Endothelial cell of umbilical vein (primary cell): ENCODE measurements around the gene OR13J1. TPM values are rescaled to one million over a fixed set of nuclear protein-coding genes. Genes with fewer than 3 reads are reported as not detected.
A peak's percentile ranks its signal among the peaks of the same experiment; 100 is the strongest.

Experiments used
- BruUV-seq: library from RNA; stranded (reverse); fragments of 400-500 nt; replicated peaks from 2 replicates; lab custom pipeline; 2021; lab: Mats Ljungman, UMichigan
- CTCF ChIA-PET: fragments of 300-600, 350-600 bp; sonication (Branson Sonifier 250); formaldehyde crosslinking; loops from one replicate; lab custom pipeline; 2021; ENCODE audit warnings: antibody characterized with exemption, inconsistent platforms; lab: Charles Lee
- POLR2A ChIA-PET: fragments of 300-600, 350-600 bp; sonication (Branson Sonifier 250); formaldehyde crosslinking; loops from one replicate; lab custom pipeline; 2021; ENCODE audit warnings: antibody characterized with exemption, inconsistent platforms; lab: Charles Lee
- DNase-seq: peaks from one replicate; pipeline ENCODE4 v3.0.0-alpha.2; 2011; ENCODE audit warnings: low read depth, low spot score
- FAIRE-seq: peaks from 2 replicates; lab custom pipeline; 2011; peaks lifted over from hg19 to GRCh38; lab: Jason Lieb, UNC
- H2AFZ ChIP-seq: 2 replicates; pipeline ENCODE4 v1.6.0; 2012; ENCODE audit warnings: low read depth, low read length, control low read depth, inconsistent platforms
- H3K27ac ChIP-seq: 2 replicates; pipeline ENCODE4 v1.5.1; 2011; ENCODE audit warnings: low read depth, mild to moderate bottlenecking, control low read depth, low read length, moderate library complexity; ENCODE audit not compliant: insufficient read depth
- H3K27me3 ChIP-seq, 2 experiments: 2 replicates each; pipeline versions ENCODE4 v1.6.0 to v1.6.1; 2011; ENCODE audit warnings: low read length in 2 of 2, mixed read lengths in 1 of 2; ENCODE audit not compliant: control insufficient read depth in 2 of 2, insufficient read depth in 2 of 2
- H3K36me3 ChIP-seq, 2 experiments: 2 replicates in 1 of 2; 3 replicates in 1 of 2; pipeline ENCODE4 v1.5.1; 2011; ENCODE audit warnings: low read length in 2 of 2, mild to moderate bottlenecking in 1 of 2, moderate library complexity in 1 of 2; ENCODE audit not compliant: control insufficient read depth in 2 of 2, insufficient read depth in 2 of 2; ENCODE audit errors: extremely low read depth in 1 of 2
- H3K4me1 ChIP-seq: 3 replicates; pipeline ENCODE4 v1.5.1; 2011; ENCODE audit warnings: mild to moderate bottlenecking, low read length; ENCODE audit not compliant: control insufficient read depth, insufficient read depth; ENCODE audit errors: extremely low read depth
- H3K4me2 ChIP-seq: 2 replicates; pipeline ENCODE4 v1.6.1; 2011; ENCODE audit warnings: low read length, control low read depth, mixed read lengths; ENCODE audit not compliant: insufficient read depth
- H3K4me3 ChIP-seq, 3 experiments: fragments of 200-600 bp in 1 of 3; sonication (generic), shearing (Covaris generic) in 1 of 3; replicated peaks in 1 of 3; 2 replicates each; pipeline ENCODE4 v1.5.1; 2011 to 2016; ENCODE audit warnings: control low read depth in 3 of 3, low read length in 3 of 3, mild to moderate bottlenecking in 2 of 3, inconsistent platforms in 1 of 3, low read depth in 1 of 3, moderate library complexity in 1 of 3; ENCODE audit not compliant: insufficient read depth in 1 of 3
- H3K79me2 ChIP-seq: 2 replicates; pipeline ENCODE4 v1.6.0; 2012; ENCODE audit warnings: low read length, inconsistent platforms; ENCODE audit not compliant: control insufficient read depth, insufficient read depth
- H3K9ac ChIP-seq: replicated peaks from 2 replicates; pipeline ENCODE3; 2011; ENCODE audit warnings: low read length, control low read depth; ENCODE audit not compliant: insufficient read depth; ENCODE audit errors: extremely low read depth
- H3K9me1 ChIP-seq: replicated peaks from 3 replicates; pipeline ENCODE4 v1.6.0; 2011; ENCODE audit warnings: mild to moderate bottlenecking, low read length; ENCODE audit not compliant: control insufficient read depth, insufficient read depth; ENCODE audit errors: extremely low read depth
- H3K9me3 ChIP-seq: replicated peaks from 2 replicates; pipeline ENCODE4 v1.5.1; 2012; ENCODE audit warnings: low read length, inconsistent platforms; ENCODE audit not compliant: control insufficient read depth, insufficient read depth
- H4K20me1 ChIP-seq: replicated peaks from 2 replicates; pipeline ENCODE3; 2011; ENCODE audit warnings: mild to moderate bottlenecking, low read length; ENCODE audit not compliant: control insufficient read depth, insufficient read depth; ENCODE audit errors: extremely low read depth
- EZH2 ChIP-seq: IDR thresholded peaks from 2 replicates; pipeline ENCODE4 v1.6.1; 2012; ENCODE audit warnings: borderline replicate concordance, low read depth, mild to moderate bottlenecking, moderate library complexity, low read length, inconsistent platforms; ENCODE audit not compliant: severe bottlenecking
- FOS ChIP-seq: IDR thresholded peaks from 2 replicates; pipeline ENCODE4 v1.6.1; 2011; ENCODE audit warnings: mild to moderate bottlenecking, low read length, moderate library complexity, borderline replicate concordance; ENCODE audit not compliant: insufficient read depth
- GATA2 ChIP-seq: IDR thresholded peaks from 2 replicates; pipeline ENCODE4 v1.7.0; 2011; ENCODE audit warnings: low read depth, mild to moderate bottlenecking, moderate library complexity, mixed read lengths, low read length; ENCODE audit not compliant: insufficient read length, insufficient read depth
- JUN ChIP-seq: IDR thresholded peaks from 2 replicates; pipeline ENCODE4 v1.6.1; 2011; ENCODE audit warnings: borderline replicate concordance, low read depth; ENCODE audit not compliant: insufficient read length, insufficient read depth
- MYC ChIP-seq: IDR thresholded peaks from one replicate; pipeline ENCODE4 v1.6.1; 2011; ENCODE audit warnings: mild to moderate bottlenecking, low read depth, low read length
- dilution Hi-C: fragments of 300-500 bp; cut with MboI; formaldehyde crosslinking; loops from one replicate; pipeline ENCODE4 v1.15.0; 2019; ENCODE audit warnings: low sequenced_read_pairs; ENCODE audit not compliant: extremely low pct_ligation_motif_present
- intact Hi-C: fragments of 100-400 bp; cut with micrococcal nuclease; formaldehyde crosslinking; loops from one replicate; pipeline ENCODE4 v1.10.0; 2022
- polyA plus RNA-seq, 4 experiments: library from polyadenylated mRNA; depleted of rRNA in 3 of 4; stranded (reverse) in 3 of 4; unstranded in 1 of 4; fragments of >200 nt; gene quantifications; 2 replicates each; pipeline versions ENCODE4 v1.2.1 to v1.2.3, GENCODE V29; 2011 to 2012; ENCODE audit warnings: missing spikeins in 1 of 4
- total RNA-seq: library from RNA; stranded (reverse); gene quantifications from 2 replicates; pipeline ENCODE4 v1.2.3, GENCODE V29; 2021
- TF ChIP-seq, protein P1 (sequence below): IDR thresholded peaks from 2 replicates; pipeline ENCODE4 v1.6.1; 2011; ENCODE audit not compliant: insufficient read depth, insufficient read length
- TF ChIP-seq, protein P2 (sequence below), 2 donors: IDR thresholded peaks; 1 replicate in 1 of 2; 2 replicates in 1 of 2; pipeline ENCODE4 v1.5.1; 2011; ENCODE audit warnings: low read length in 2 of 2, mild to moderate bottlenecking in 2 of 2, moderate library complexity in 2 of 2, control low read depth in 1 of 2, inconsistent platforms in 1 of 2, low read depth in 1 of 2; ENCODE audit not compliant: insufficient read depth in 1 of 2; ENCODE audit errors: extremely low read depth in 1 of 2

Gene OR13J1
- total and polyA plus RNA-seq, 2 donors (not counting 3 experiments of a cell fraction or from before 2014, with no cell fraction given), result not detected

DNA sequence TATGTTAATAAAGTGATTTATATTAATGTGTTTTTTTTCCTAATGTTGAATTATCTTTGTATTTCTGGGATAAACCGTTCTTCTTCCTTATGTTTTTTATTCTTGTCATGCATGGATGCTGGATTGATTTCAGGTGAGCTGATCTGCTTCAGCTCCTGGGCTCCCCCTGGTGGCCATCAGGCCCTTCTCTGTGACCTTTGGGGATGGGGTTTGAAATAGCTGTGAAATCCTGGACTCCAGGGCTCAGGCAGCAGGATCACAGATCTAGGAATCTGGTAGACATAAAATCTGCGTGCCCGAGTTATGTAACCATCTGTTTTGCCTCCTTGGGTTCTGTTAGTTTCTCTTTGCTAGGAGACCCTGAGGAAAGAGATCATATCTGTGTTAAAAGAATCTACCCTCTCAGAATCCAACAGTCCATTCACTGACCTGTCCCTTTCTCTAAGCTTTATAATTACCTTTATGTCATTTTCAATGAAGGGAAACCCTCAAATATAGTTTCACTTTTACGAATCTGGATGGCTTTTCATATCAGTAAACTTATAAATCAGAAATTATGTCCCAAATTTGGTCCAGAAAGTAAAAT, 12.2 kb upstream of the OR13J1 start:
- CTCF ChIA-PET, result interaction anchor here (0.6 to 3.0 kb wide), 76 partner anchors 9 to 433 kb away, joined by 3 to 212 read pairs (median 5); partner anchors contain the start of genes CREB3, FAM221B, GBA2 and HINT2

DNA sequence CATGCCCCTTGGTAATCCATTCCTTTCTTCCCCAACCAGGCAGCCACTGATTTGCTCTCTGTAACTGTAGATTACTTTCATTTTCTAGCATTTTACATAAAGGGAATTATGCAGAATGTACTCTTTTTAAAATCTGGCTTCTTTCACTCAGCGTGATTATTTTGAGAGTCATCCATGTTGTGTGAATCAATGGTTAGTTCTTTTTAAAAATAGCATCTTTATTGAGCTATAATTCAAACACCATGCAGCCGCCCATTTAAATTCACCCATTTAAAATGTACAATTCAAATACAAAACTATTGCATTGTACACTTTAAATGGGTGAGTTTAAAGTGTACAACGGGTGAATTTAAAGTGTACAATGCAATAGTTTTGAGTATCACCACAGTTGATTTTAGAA, 2.3 kb upstream of the OR13J1 start:
- no peaks in the 10 kb centered on the region for H3K4me1 ChIP-seq
- H3K4me2 ChIP-seq, result no peak overlapping the region
- no peak for TF ChIP-seq JUN
- TF ChIP-seq GATA2, result no peak
- no peak for TF ChIP-seq FOS
- TF ChIP-seq MYC, result no peak
- TF ChIP-seq EZH2, result no peak
- TF ChIP-seq, protein P1, sequence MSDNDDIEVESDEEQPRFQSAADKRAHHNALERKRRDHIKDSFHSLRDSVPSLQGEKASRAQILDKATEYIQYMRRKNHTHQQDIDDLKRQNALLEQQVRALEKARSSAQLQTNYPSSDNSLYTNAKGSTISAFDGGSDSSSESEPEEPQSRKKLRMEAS, result no peak
- H2AFZ ChIP-seq, result no peak overlapping the region
- CTCF ChIA-PET, result interaction anchor here (1.2 to 3.0 kb wide), 3 partner anchors 10 to 46 kb away, joined by 3 to 13 read pairs (median 9); no protein-coding TSS in a partner anchor
- H3K27me3 ChIP-seq, result peaks cover 4 to 14% of the 10 kb centered on the region in 2 experiments
- H3K9me3 ChIP-seq, result no peaks in the 10 kb centered on the region
- no peaks in the 10 kb centered on the region for H3K9me1 ChIP-seq
- no peaks in the 10 kb centered on the region for H4K20me1 ChIP-seq
- no peak overlapping the region for H3K9ac ChIP-seq
- POLR2A ChIA-PET, result no interaction called here
- intact Hi-C loops, result no loop called here
- dilution Hi-C loops, result no loop called here
- H3K4me3 ChIP-seq, result no peak overlapping the region
- FAIRE-seq, result no peak
- no peak overlapping the region for H3K27ac ChIP-seq
- no TSS peak for BruUV-seq
- H3K79me2 ChIP-seq, result no peaks in the 10 kb centered on the region
- no peak for DNase-seq
- no peaks in the 10 kb centered on the region for H3K36me3 ChIP-seq

More for the DNA sequence above, 12.2 kb upstream of the OR13J1 start:
- H3K27ac ChIP-seq, result no peak overlapping the region
- DNase-seq (peak; percentile 75), FAIRE-seq (peak; percentile 82)
- dilution Hi-C loops (no loop called here), intact Hi-C loops (loop anchor here (1.0 to 5.0 kb wide), 4 partner anchors 56 to 235 kb away; no protein-coding TSS in a partner anchor)
- H3K4me1 ChIP-seq, result peaks cover 5% of the 10 kb centered on the region
- H4K20me1 ChIP-seq, result peaks cover 3% of the 10 kb centered on the region
- H3K9me1 ChIP-seq, result no peaks in the 10 kb centered on the region
- H3K79me2 ChIP-seq, result no peaks in the 10 kb centered on the region
- H2AFZ ChIP-seq, result no peak overlapping the region
- no peak overlapping the region for H3K4me2 ChIP-seq
- no peak overlapping the region for H3K4me3 ChIP-seq
- H3K36me3 ChIP-seq, result no peaks in the 10 kb centered on the region
- H3K27me3 ChIP-seq, result peaks cover 4 to 17% of the 10 kb centered on the region in 2 experiments
- H3K9me3 ChIP-seq, result no peaks in the 10 kb centered on the region
- no TSS peak for BruUV-seq
- no peak for TF ChIP-seq JUN
- TF ChIP-seq, protein P2, sequence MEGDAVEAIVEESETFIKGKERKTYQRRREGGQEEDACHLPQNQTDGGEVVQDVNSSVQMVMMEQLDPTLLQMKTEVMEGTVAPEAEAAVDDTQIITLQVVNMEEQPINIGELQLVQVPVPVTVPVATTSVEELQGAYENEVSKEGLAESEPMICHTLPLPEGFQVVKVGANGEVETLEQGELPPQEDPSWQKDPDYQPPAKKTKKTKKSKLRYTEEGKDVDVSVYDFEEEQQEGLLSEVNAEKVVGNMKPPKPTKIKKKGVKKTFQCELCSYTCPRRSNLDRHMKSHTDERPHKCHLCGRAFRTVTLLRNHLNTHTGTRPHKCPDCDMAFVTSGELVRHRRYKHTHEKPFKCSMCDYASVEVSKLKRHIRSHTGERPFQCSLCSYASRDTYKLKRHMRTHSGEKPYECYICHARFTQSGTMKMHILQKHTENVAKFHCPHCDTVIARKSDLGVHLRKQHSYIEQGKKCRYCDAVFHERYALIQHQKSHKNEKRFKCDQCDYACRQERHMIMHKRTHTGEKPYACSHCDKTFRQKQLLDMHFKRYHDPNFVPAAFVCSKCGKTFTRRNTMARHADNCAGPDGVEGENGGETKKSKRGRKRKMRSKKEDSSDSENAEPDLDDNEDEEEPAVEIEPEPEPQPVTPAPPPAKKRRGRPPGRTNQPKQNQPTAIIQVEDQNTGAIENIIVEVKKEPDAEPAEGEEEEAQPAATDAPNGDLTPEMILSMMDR (IDR thresholded peaks at IDR 0.05; ENCODE audit: extremely low read depth in 1 of 2, insufficient read depth in 1 of 2, low read depth in 1 of 2, low read length in 2 of 2), result peak; percentile 91 to 96
- no peak overlapping the region for H3K9ac ChIP-seq
- POLR2A ChIA-PET, result interaction anchor here (0.6 kb wide), 1 partner anchor 92 kb away, joined by 3 read pairs; no protein-coding TSS in a partner anchor
